Adrenal gland (tissue), 12 donors: ENCODE results near the gene FAM163B. TPM values are rescaled to one million over a fixed set of nuclear protein-coding genes. Genes with fewer than 3 reads are reported as not detected.

Source experiments
- DNase-seq, 7 donors: peaks; one replicate each; pipeline ENCODE4 v3.0.0-alpha.2; 2019 to 2020
- H3K27ac ChIP-seq, 5 donors: fragments of 200-600 bp; sonication (generic) in 4 of 5; 1 replicate in 3 of 5; 2 replicates in 2 of 5; pipeline versions ENCODE4 v1.5.1 to v1.8.0; 2016 to 2020; ENCODE audit warnings: mild to moderate bottlenecking in 1 of 5
- H3K27me3 ChIP-seq: fragments of 200-600 bp; 2 replicates; pipeline ENCODE4 v1.8.0; 2021
- H3K36me3 ChIP-seq, 2 donors: fragments of 200-600 bp; replicated peaks in 1 of 2; 1 replicate in 1 of 2; 2 replicates in 1 of 2; pipeline versions ENCODE4 v1.5.1 to v1.8.0; 2018 to 2022
- H3K4me1 ChIP-seq, 2 donors: fragments of 200-600 bp; replicated peaks in 1 of 2; 1 replicate in 1 of 2; 2 replicates in 1 of 2; pipeline versions ENCODE4 v1.5.1 to v1.8.0; 2018 to 2021
- H3K4me3 ChIP-seq, 4 donors: fragments of 200-600 bp; sonication (generic) in 3 of 4; one replicate each; pipeline ENCODE4 v1.5.1; 2016 to 2018
- H3K9me3 ChIP-seq, 3 donors: fragments of 200-600 bp; sonication (generic) in 1 of 3; replicated peaks in 1 of 3; 1 replicate in 2 of 3; 2 replicates in 1 of 3; pipeline versions ENCODE4 v1.5.1 to v1.8.0; 2016 to 2021
- POLR2A ChIP-seq, 2 donors: fragments of 450-650 bp; IDR thresholded peaks; one replicate each; pipeline ENCODE4 v1.6.1; 2017; ENCODE audit warnings: antibody characterized with exemption in 2 of 2, mild to moderate bottlenecking in 2 of 2, moderate library complexity in 1 of 2
- WGBS, 4 donors: extraction: QIAGEN DNeasy Blood & Tissue Kit in 2 of 4; methylation state at CpG; one replicate each; pipeline versions ENCODE4 v1.1.5 to v1.1.7; 2013 to 2017; 5-methylcytosine and 5-hydroxymethylcytosine counted together
- intact Hi-C, 2 donors: fragments of 100-400 bp; cut with DNase I; formaldehyde crosslinking; loops; one replicate each; pipeline versions ENCODE4 v1.14.1 to v1.15.0; 2022 to 2023
- polyA plus RNA-seq, 3 donors: library from polyadenylated mRNA; stranded (reverse); fragments of 200-250 nt in 2 of 3; fragments of 350-450 nt in 1 of 3; fragmentation: Illumina TruSeq in 1 of 3; extraction: RNeasy Lipid Tissue Mini Kit (QIAGEN cat#74804) in 1 of 3; gene quantifications; one replicate each; pipeline ENCODE4 v1.2.3, GENCODE V29; 2013 to 2014
- total RNA-seq, 9 donors: library from RNA; depleted of rRNA in 4 of 9; stranded (reverse); fragments of >200 nt in 4 of 9; fragments of 120-200 nt in 1 of 9; fragmentation: NEBNext Ultra II Directional in 1 of 9; extraction: Animal tissue kit (Norgen Biotek cat#: 25700) in 1 of 9; gene quantifications; one replicate each; pipeline versions ENCODE4 v1.1.0 to v1.2.4, GENCODE V29; 2013 to 2023
- TF ChIP-seq, protein P1 (sequence below), 6 experiments: fragments of 450-650 bp in 4 of 6; fragments of 200-600 bp in 2 of 6; sonication (generic) in 1 of 6; IDR thresholded peaks; 1 replicate in 5 of 6; 2 replicates in 1 of 6; pipeline versions ENCODE4 v1.5.1 to v1.8.0; 2016 to 2021; ENCODE audit warnings: antibody characterized with exemption in 6 of 6, mild to moderate bottlenecking in 2 of 6, moderate library complexity in 1 of 6
- donor health status: healthy with polysubstance abuse.
- donor health status: Bipolar disorder and iron deficiency.
- donor health status: DM: yes; HTN: yes; CAD: no.
- donor health status: DM: no; HTN: no; CAD: no.
- donor health status: DM: no; HTN: no; CAD: no.
- donor health status: DM: yes; HTN: yes; CAD: no.

The FAM163B gene
- total and polyA plus RNA-seq, 12 donors = 0.72 to 14.3 (median 2.5) TPM

DNA sequence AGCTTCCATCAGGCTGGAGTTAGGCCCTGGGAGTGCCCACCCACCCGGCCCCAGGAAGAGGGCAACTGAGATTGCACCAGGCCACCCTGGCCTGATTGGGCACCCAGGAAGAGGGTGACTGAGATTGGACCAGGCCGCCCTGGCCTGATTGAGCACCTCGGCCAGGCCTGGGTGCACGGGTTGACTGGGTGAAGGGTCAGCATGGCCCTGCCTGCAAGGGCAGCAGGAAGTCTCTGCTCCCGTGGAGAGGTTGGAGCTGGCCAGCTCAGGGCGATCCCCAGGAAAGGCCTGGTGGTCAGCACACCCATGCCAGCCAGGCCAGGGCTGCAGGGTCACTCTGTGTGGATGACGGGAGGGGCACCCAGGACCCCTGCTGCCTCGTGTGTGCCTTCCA lies 62.9 kb downstream of the FAM163B start:
- 56 to 72% (median 64%) methylated on average over 1 to 8 of the region's 8 CpGs for WGBS, 4 donors
- Histone ChIP-seq H3K9me3 (no peaks in the 10 kb centered on the region), H3K4me1 (peaks cover 11 to 17% of the 10 kb centered on the region in 2 donors), H3K27ac (peak overlapping the region in 3 of 5 donors; percentile 21 to 89 (median 62)), H3K4me3 (no peak overlapping the region), H3K27me3 (no peaks in the 10 kb centered on the region), H3K36me3 (peaks cover 0 to 17% of the 10 kb centered on the region in 2 donors)
- intact Hi-C loops = no loop called here
- no peak for DNase-seq
- TF ChIP-seq, protein P1, sequence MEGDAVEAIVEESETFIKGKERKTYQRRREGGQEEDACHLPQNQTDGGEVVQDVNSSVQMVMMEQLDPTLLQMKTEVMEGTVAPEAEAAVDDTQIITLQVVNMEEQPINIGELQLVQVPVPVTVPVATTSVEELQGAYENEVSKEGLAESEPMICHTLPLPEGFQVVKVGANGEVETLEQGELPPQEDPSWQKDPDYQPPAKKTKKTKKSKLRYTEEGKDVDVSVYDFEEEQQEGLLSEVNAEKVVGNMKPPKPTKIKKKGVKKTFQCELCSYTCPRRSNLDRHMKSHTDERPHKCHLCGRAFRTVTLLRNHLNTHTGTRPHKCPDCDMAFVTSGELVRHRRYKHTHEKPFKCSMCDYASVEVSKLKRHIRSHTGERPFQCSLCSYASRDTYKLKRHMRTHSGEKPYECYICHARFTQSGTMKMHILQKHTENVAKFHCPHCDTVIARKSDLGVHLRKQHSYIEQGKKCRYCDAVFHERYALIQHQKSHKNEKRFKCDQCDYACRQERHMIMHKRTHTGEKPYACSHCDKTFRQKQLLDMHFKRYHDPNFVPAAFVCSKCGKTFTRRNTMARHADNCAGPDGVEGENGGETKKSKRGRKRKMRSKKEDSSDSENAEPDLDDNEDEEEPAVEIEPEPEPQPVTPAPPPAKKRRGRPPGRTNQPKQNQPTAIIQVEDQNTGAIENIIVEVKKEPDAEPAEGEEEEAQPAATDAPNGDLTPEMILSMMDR (IDR thresholded peaks at IDR 0.05) = no peak
- no peak for TF ChIP-seq POLR2A (IDR thresholded peaks at IDR 0.05)

DNA sequence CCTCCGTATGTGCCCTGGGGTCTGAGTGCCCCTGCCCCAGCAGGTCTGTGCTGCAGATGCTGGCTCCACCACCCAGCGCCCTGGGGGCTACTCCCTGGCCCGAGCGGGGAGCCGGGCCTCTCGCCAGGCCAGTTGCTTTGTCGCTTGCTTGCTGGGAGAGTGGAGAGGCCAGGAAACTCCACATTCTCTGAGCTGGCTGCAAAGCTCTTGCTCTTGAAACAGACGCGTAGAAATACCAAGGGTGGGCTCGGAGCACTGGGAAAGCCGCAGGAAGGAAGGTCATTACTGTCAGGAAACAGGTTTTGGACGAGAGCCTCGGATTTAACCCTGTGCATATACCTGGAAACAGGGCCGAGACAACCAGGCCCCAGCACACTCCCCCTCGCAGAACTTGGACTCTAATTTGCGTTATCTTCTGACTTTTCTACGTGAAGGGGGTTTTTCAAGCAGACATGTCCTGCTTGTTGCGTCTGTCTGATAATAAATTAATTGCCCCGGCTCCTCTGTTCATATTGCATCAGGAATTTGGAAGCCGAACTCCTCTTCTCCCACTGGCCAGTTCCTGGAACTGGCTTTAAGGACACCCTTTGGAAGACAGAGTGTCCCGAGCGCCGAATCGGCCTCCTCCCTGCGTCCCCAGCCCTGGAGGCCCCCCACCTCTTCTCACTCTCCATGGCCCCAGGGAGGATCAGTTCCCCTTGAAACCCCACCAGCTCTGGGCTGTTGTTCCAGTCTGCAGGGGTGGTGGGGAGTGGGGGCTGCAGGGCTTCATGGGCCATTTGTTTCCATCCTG lies 63.5 kb downstream of the FAM163B start:
- H3K4me3 ChIP-seq = no peak overlapping the region
- DNase-seq = peak in 3 of 7 donors; percentile 60 to 73 (median 60)
- 55 to 78% (median 58%) methylated on average over 18 to 25 of the region's 25 CpGs for WGBS, 4 donors
- H3K9me3 ChIP-seq = no peaks in the 10 kb centered on the region
- H3K27me3 ChIP-seq = no peaks in the 10 kb centered on the region
- peak overlapping the region in 3 of 5 donors; percentile 44 to 89 (median 62) for H3K27ac ChIP-seq
- H3K36me3 ChIP-seq = peaks cover 0 to 23% of the 10 kb centered on the region in 2 donors
- no peak for TF ChIP-seq POLR2A (IDR thresholded peaks at IDR 0.05)
- intact Hi-C loops = no loop called here
- H3K4me1 ChIP-seq = peaks cover 11 to 17% of the 10 kb centered on the region in 2 donors

GRCh38 chr9:133543772-133544467 lies 65.3 kb downstream of the FAM163B start:
- H3K9me3 ChIP-seq = no peaks in the 10 kb centered on the region
- peak in 3 of 7 donors; percentile 93 to 94 (median 94) for DNase-seq
- intact Hi-C loops = no loop called here
- peak overlapping the region in 2 of 5 donors; percentile 65 to 89 for H3K27ac ChIP-seq
- peaks cover 11 to 24% of the 10 kb centered on the region in 2 donors for H3K4me1 ChIP-seq
- peak in 1 of 2 donors; percentile 33 for TF ChIP-seq POLR2A (IDR thresholded peaks at IDR 0.05)
- TF ChIP-seq, protein P1 (IDR thresholded peaks at IDR 0.05) = no peak
- no peak overlapping the region for H3K4me3 ChIP-seq
- no peaks in the 10 kb centered on the region for H3K27me3 ChIP-seq
- peaks cover 0 to 24% of the 10 kb centered on the region in 2 donors for H3K36me3 ChIP-seq
- 70 to 81% (median 76%) methylated on average over 9 to 16 of the region's 16 CpGs for WGBS, 4 donors

DNA sequence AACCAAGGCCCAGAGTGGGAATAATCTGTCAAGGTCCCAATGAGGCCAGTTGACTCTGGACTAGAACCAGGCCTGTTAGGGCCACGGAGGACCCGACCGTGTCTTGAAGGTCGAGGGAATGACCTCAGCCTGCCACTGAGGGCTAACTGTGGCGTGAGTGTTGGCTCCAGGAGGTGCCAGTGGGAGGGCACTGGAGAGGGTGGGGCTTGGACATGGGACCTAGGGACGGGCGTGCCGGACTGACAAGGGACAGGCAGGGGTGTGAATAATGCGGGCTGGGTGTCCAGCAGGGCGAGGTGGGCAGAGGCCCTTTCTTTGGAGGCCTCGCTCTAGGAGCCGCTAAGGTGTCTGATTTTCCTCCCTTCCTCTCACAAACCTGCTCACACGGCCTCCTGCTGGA lies 67.2 kb downstream of the FAM163B start:
- Histone ChIP-seq H3K27me3 (no peaks in the 10 kb centered on the region), H3K36me3 (peaks cover 0 to 21% of the 10 kb centered on the region in 2 donors), H3K4me1 (peaks cover 11 to 31% of the 10 kb centered on the region in 2 donors), H3K4me3 (no peak overlapping the region), H3K9me3 (no peaks in the 10 kb centered on the region), H3K27ac (peak overlapping the region in 1 of 5 donors; percentile 12)
- intact Hi-C loops = no loop called here
- TF ChIP-seq, protein P1 (IDR thresholded peaks at IDR 0.05) = no peak
- no peak for TF ChIP-seq POLR2A (IDR thresholded peaks at IDR 0.05)
- 65 to 81% (median 74%) methylated on average over 13 of the region's 13 CpGs for WGBS, 4 donors
- DNase-seq = peak in 1 of 7 donors; percentile 43
